Kidney epithelial cell (primary cell): Measurements from ENCODE around the gene ADAT1. TPM values are rescaled to one million over a fixed set of nuclear protein-coding genes. Genes with fewer than 3 reads are reported as not detected.

Source experiments
- DNase-seq: peaks from one replicate; pipeline ENCODE4 v3.0.0-alpha.2; 2010; ENCODE audit warnings: low read depth
- H3K27me3 ChIP-seq: 2 replicates; pipeline ENCODE4 v1.6.0; 2011; ENCODE audit warnings: low read length; ENCODE audit not compliant: control insufficient read depth, insufficient read depth
- H3K36me3 ChIP-seq: 2 replicates; pipeline ENCODE4 v1.5.1; 2011; ENCODE audit warnings: low read length; ENCODE audit not compliant: control insufficient read depth, insufficient read depth
- H3K4me3 ChIP-seq: 2 replicates; pipeline ENCODE4 v1.5.1; 2011; ENCODE audit warnings: low read depth, mild to moderate bottlenecking, control low read depth, low read length
- total RNA-seq: library from RNA; depleted of rRNA; stranded (reverse); fragments of >200 nt; gene quantifications from 2 replicates; pipeline ENCODE4 v1.2.3, GENCODE V29; 2015
- TF ChIP-seq, protein P1 (sequence below): IDR thresholded peaks from 2 replicates; pipeline ENCODE4 v1.5.1; 2011; ENCODE audit warnings: mild to moderate bottlenecking, moderate library complexity, low read length, control low read depth, inconsistent platforms; ENCODE audit not compliant: insufficient read depth, poor library complexity, severe bottlenecking

The ADAT1 gene
- total RNA-seq, 1 donor from 2014 or later, result 60.5 TPM

DNA sequence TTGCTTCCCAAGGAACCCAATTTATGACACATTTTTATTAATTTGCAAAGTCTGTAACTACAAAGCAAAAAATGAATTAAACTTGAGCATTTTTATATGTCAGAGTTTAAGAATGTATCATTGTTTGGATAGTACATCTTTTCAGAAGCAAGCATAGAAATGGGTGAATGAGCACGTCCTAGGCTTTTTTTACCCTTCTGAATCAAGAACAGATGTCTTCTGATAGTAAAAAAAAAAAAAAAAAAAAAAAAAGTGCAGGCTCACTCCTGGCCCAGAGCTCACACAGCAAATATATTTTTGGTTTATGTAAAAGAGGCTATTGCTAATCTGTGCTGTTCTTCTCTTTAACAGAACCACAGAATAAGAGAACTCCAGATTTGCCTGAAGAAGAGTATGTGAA lies 30.8 kb upstream of the ADAT1 start:
- DNase-seq, result no peak
- Histone ChIP-seq H3K4me3 (no peak overlapping the region), H3K36me3 (peaks cover 1% of the 10 kb centered on the region), H3K27me3 (no peaks in the 10 kb centered on the region)
- TF ChIP-seq, protein P1, sequence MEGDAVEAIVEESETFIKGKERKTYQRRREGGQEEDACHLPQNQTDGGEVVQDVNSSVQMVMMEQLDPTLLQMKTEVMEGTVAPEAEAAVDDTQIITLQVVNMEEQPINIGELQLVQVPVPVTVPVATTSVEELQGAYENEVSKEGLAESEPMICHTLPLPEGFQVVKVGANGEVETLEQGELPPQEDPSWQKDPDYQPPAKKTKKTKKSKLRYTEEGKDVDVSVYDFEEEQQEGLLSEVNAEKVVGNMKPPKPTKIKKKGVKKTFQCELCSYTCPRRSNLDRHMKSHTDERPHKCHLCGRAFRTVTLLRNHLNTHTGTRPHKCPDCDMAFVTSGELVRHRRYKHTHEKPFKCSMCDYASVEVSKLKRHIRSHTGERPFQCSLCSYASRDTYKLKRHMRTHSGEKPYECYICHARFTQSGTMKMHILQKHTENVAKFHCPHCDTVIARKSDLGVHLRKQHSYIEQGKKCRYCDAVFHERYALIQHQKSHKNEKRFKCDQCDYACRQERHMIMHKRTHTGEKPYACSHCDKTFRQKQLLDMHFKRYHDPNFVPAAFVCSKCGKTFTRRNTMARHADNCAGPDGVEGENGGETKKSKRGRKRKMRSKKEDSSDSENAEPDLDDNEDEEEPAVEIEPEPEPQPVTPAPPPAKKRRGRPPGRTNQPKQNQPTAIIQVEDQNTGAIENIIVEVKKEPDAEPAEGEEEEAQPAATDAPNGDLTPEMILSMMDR, result no peak

DNA sequence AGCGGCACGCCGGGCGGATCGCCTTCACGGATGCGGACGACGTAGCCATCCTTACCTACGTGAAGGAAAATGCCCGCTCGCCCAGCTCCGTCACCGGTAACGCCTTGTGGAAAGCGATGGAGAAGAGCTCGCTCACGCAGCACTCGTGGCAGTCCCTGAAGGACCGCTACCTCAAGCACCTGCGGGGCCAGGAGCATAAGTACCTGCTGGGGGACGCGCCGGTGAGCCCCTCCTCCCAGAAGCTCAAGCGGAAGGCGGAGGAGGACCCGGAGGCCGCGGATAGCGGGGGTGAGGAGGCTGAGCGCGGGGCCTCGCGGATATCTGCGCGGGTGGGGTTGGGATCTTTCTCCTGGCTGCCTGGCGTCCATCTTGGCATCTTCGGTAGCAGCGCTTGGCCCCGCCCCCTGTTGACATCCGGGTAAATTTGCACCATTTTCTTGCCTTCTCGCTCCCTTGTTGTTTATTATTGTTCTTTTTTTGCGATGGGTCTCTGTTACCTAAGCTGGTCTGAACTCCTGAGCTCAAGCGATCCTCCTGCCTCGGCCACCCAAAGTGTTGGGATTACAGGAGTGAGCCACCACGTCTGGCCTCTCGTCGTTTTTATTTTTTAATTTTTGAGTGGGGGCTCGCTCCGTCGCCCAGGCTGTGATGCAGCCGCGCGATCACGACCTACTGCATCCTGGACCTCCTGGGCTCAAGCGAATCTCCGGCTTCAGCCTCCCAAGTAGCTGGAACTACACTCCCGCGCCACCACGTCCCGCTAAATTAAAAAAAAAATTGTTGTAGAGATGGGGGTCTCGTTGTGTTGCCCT lies 25.4 kb upstream of the ADAT1 start:
- DNase-seq, result peak; percentile 35

DNA sequence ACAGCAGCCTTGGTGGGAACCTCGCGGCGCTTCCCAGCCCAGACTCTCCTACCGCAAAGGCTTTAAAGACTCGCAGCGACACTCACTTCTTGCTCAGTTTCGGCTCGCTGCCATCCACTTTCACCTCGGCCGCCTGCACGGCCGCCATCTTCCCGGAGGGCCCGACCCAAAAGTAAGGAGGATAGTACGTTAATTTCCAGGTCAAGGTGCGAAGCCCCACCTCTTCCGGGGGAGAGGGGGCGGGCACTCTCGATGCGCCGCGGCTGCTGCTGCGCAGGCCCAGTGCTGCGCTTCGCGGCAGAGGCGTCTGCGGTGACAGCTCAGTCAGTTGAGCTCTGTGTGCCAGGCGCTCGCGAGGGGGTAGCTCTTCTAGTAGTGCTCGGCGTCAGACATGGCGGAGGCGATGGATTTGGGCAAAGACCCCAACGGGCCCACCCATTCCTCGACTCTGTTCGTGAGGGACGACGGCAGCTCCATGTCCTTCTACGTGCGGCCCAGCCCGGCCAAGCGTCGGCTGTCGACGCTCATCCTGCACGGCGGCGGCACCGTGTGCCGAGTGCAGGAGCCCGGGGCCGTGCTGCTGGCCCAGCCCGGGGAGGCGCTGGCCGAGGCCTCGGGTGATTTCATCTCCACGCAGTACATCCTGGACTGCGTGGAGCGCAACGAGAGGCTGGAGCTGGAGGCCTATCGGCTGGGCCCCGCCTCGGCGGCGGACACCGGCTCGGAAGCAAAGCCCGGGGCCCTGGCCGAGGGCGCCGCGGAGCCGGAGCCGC lies 24.6 kb upstream of the ADAT1 start, which contains the start of the genes KARS1 and TERF2IP:
TSS of gene KARS1 (minus strand) at position 174 of the 773 bp plus-strand sequence. CDS start at position 148, 26 bp downstream.
TSS of gene TERF2IP (plus strand) at position 282 of the 773 bp plus-strand sequence. CDS start at position 392, 110 bp downstream.
- H3K4me3 ChIP-seq, result peak within 1 kb of the TSS; percentile 96
- H3K27me3 ChIP-seq, result no peaks in the 10 kb centered on the region
- no peaks in the 10 kb centered on the region for H3K36me3 ChIP-seq
- peak; percentile 73 for DNase-seq
- TF ChIP-seq, protein P1, result no peak

More for the DNA sequence above, 25.4 kb upstream of the ADAT1 start:
- TF ChIP-seq, protein P1, result no peak
- Histone ChIP-seq H3K36me3 (no peaks in the 10 kb centered on the region), H3K4me3 (peak overlapping the region; percentile 96), H3K27me3 (no peaks in the 10 kb centered on the region)

DNA sequence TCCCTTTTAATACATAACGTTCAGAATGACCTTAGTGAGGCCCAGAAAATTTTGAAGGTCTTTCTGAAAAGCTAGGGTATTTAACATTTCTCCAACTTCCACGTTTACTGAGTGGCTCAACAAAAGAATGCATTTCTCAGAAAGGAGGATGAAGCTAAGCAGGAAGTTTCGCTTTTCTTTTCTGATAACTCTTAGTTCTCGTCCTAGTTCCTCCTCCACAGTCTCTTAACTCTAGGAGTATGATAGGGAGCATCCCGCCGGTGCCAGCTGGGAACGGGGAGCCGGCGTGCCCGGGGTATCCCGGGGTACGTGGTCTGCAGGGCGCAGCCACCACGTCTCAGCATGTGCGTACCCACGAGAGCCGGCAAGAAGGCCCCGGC lies 24.0 kb upstream of the ADAT1 start:
- Histone ChIP-seq H3K4me3 (peak overlapping the region; percentile 96), H3K36me3 (no peaks in the 10 kb centered on the region), H3K27me3 (no peaks in the 10 kb centered on the region)
- DNase-seq, result no peak
- TF ChIP-seq, protein P1, result no peak

DNA sequence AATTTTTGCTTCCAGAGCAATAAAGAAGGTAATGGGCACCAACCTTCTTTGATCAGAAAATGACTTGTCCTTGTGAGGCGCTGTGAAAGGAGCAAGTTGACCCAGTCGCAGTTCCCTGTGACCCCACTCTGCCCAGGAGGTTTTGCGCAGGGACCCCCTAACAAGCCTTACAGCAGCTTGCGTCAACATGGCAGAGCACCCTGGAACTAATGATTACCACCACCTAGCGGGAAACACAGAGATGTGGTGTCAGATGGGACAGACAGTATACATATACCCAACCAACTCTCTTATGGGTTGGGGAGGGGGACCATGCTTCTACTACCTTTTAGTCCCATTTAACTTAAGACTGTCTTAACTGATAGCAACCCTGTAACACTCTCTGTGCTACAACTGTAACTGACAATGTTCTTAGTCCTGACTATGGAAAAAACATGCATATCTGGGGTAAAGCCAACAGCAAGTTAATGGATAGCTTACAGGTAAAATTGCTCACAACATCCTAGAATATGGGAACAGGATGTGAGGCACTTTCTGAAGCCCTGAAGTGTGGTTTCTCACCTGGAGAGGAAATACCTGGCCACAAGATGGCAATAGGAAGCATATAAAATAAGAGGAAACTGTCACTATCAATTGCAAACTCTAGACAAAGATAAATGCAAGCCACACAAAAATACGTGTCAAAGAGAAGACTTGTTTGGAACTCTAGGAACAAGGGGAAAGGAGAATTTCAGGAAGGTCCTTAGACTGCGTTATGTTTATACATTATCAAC lies 21.3 kb upstream of the ADAT1 start:
- Histone ChIP-seq H3K27me3 (no peaks in the 10 kb centered on the region), H3K4me3 (no peak overlapping the region), H3K36me3 (peaks cover 5% of the 10 kb centered on the region)
- no peak for DNase-seq
- TF ChIP-seq, protein P1, result no peak
